Panc1 (cell line): Measurements from ENCODE around the gene CDC6. TPM values are rescaled to one million over a fixed set of nuclear protein-coding genes. Genes with fewer than 3 reads are reported as not detected.

Source experiments
- ATAC-seq: fragments of 200-7000 bp; cut with Tn5 transposase; 2 replicates; pipeline ENCODE4 v1.9.1; 2020; ENCODE audit warnings: mild to moderate bottlenecking, moderate library complexity
- BruUV-seq: library from RNA; stranded (reverse); fragments of 400-500 nt; replicated peaks from 2 replicates; lab custom pipeline; 2021; lab: Mats Ljungman, UMichigan
- CTCF ChIA-PET: fragments of 300-600 bp; sonication (Branson Sonifier 250); formaldehyde crosslinking; loops from one replicate; lab custom pipeline; 2022; ENCODE audit warnings: antibody characterized with exemption; lab: Charles Lee
- POLR2A ChIA-PET: fragments of 300-600 bp; sonication (Branson Sonifier 250); formaldehyde crosslinking; loops from one replicate; lab custom pipeline; 2022; ENCODE audit warnings: antibody characterized with exemption; lab: Charles Lee
- DNase-seq: peaks from one replicate; pipeline ENCODE4 v3.0.0-alpha.2; 2010; ENCODE audit warnings: low read depth, low spot score
- H3K27ac ChIP-seq: 2 replicates; pipeline ENCODE4 v1.5.1; 2011; ENCODE audit warnings: mild to moderate bottlenecking, low read length, inconsistent platforms
- H3K27me3 ChIP-seq: fragments of 200-500 bp; sonication (Bioruptor generic); 2 replicates; pipeline ENCODE4 v1.6.0; 2014; ENCODE audit warnings: low read length, inconsistent platforms; ENCODE audit not compliant: control insufficient read depth, insufficient read depth
- H3K36me3 ChIP-seq: fragments of 200-500 bp; sonication (Bioruptor generic); 2 replicates; pipeline ENCODE4 v1.5.1; 2014; ENCODE audit warnings: inconsistent platforms, mild to moderate bottlenecking, low read length, moderate library complexity; ENCODE audit not compliant: control insufficient read depth, insufficient read depth
- H3K4me1 ChIP-seq: 2 replicates; pipeline ENCODE4 v1.5.1; 2011; ENCODE audit warnings: inconsistent platforms, mild to moderate bottlenecking, low read length, moderate library complexity; ENCODE audit not compliant: control insufficient read depth, insufficient read depth
- H3K4me3 ChIP-seq, 2 experiments: 2 replicates each; pipeline ENCODE4 v1.5.1; 2011 to 2012; ENCODE audit warnings: low read depth in 2 of 2, low read length in 2 of 2, mild to moderate bottlenecking in 2 of 2, inconsistent platforms in 1 of 2, moderate library complexity in 1 of 2
- H3K9me3 ChIP-seq: fragments of 200-500 bp; sonication (Bioruptor generic); 2 replicates; pipeline ENCODE4 v1.5.1; 2014; ENCODE audit warnings: low read depth, mild to moderate bottlenecking, inconsistent platforms, low read length, moderate library complexity; ENCODE audit not compliant: control insufficient read depth, insufficient read depth
- POLR2AphosphoS5 ChIP-seq: IDR thresholded peaks from 2 replicates; pipeline ENCODE4 v1.6.1; 2012; ENCODE audit warnings: mild to moderate bottlenecking, low read depth, low read length, moderate library complexity
- SIN3A ChIP-seq: IDR thresholded peaks from 2 replicates; pipeline ENCODE4 v1.6.1; 2012; ENCODE audit warnings: low read depth, mild to moderate bottlenecking, low read length, moderate library complexity, borderline replicate concordance; ENCODE audit not compliant: insufficient read depth
- TCF7L2 ChIP-seq: IDR thresholded peaks from 2 replicates; pipeline ENCODE4 v1.6.1; 2011; ENCODE audit warnings: mild to moderate bottlenecking, low read depth, low read length, inconsistent platforms
- in situ Hi-C: cut with HindIII; loops from 2 replicates; pipeline ENCODE4 v1.10.0; 2016; ENCODE audit warnings: low sequenced_read_pairs, low pct_unique_long_range_greater_than_20kb
- intact Hi-C: fragments of 100-400 bp; cut with micrococcal nuclease; formaldehyde crosslinking; loops from one replicate; pipeline ENCODE4 v1.10.0; 2022; ENCODE audit not compliant: unreplicated experiment
- total RNA-seq: library from RNA; stranded (reverse); gene quantifications from one replicate; pipeline ENCODE4 v1.2.1, GENCODE V29; 2021; ENCODE audit not compliant: unreplicated experiment
- TF ChIP-seq, protein P1 (sequence below): fragments of 450-650 bp; IDR thresholded peaks from 2 replicates; pipeline ENCODE4 v1.5.1; 2017; ENCODE audit warnings: mild to moderate bottlenecking
- TF ChIP-seq, protein P2 (sequence below), 2 experiments: IDR thresholded peaks; 2 replicates each; pipeline ENCODE4 v1.6.1; 2011 to 2012; ENCODE audit warnings: low read depth in 2 of 2, control low read depth in 1 of 2, low read length in 1 of 2, mild to moderate bottlenecking in 1 of 2, moderate library complexity in 1 of 2; ENCODE audit not compliant: insufficient read depth in 1 of 2

The CDC6 gene
- total RNA-seq, 1 experiment from 2014 or later, result 66.3 TPM

DNA sequence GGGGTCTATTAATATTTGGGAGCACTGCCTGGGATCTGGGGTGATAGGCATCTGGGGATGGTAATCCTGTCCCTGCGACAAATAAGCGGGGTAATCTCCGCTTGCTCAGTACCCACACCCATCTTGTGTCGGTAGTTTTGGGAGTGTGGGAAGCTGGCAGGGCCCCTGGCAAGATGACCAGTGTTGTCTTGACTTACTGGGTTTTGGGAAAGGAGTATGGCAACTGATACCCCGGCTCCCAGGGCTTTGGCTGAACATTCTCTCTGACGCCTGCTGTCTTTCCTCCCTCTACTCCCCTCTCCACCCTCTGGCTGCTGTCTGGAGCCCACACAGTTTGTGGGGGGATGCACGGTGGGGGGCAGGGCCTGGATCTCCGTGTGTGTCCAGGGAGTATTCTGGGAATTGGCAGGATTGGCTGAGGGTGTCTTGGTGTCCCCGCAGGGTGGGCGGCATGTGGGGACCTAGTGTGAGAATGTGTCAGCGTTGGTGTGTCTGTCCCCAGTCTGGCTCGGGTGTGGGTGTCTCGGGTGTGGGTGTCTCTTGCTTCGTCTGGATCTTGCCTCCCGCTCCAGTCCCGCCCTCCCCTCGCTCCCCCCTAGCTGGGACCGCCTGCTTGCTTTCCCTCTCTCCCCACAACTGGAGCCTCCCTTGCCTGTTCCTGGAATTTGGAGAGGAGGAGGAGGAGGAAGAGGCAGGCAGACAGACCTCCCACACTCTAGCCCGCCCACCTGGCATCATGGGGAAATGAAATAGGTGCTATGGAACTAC is 33.3 kb downstream of the CDC6 start:
- ATAC-seq, result no peak
- Histone ChIP-seq H3K27me3 (no peaks in the 10 kb centered on the region), H3K9me3 (no peaks in the 10 kb centered on the region), H3K4me3 (peak overlapping the region; percentile 72 to 87), H3K36me3 (no peaks in the 10 kb centered on the region; the same call in 1 of the 2 replicates), H3K4me1 (peaks cover 75% of the 10 kb centered on the region), H3K27ac (peak overlapping the region; percentile 81)
- no peak for TF ChIP-seq TCF7L2
- no peak for TF ChIP-seq POLR2AphosphoS5
- TF ChIP-seq SIN3A, result no peak
- TF ChIP-seq, protein P1, sequence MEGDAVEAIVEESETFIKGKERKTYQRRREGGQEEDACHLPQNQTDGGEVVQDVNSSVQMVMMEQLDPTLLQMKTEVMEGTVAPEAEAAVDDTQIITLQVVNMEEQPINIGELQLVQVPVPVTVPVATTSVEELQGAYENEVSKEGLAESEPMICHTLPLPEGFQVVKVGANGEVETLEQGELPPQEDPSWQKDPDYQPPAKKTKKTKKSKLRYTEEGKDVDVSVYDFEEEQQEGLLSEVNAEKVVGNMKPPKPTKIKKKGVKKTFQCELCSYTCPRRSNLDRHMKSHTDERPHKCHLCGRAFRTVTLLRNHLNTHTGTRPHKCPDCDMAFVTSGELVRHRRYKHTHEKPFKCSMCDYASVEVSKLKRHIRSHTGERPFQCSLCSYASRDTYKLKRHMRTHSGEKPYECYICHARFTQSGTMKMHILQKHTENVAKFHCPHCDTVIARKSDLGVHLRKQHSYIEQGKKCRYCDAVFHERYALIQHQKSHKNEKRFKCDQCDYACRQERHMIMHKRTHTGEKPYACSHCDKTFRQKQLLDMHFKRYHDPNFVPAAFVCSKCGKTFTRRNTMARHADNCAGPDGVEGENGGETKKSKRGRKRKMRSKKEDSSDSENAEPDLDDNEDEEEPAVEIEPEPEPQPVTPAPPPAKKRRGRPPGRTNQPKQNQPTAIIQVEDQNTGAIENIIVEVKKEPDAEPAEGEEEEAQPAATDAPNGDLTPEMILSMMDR, result no peak
- TF ChIP-seq, protein P2, sequence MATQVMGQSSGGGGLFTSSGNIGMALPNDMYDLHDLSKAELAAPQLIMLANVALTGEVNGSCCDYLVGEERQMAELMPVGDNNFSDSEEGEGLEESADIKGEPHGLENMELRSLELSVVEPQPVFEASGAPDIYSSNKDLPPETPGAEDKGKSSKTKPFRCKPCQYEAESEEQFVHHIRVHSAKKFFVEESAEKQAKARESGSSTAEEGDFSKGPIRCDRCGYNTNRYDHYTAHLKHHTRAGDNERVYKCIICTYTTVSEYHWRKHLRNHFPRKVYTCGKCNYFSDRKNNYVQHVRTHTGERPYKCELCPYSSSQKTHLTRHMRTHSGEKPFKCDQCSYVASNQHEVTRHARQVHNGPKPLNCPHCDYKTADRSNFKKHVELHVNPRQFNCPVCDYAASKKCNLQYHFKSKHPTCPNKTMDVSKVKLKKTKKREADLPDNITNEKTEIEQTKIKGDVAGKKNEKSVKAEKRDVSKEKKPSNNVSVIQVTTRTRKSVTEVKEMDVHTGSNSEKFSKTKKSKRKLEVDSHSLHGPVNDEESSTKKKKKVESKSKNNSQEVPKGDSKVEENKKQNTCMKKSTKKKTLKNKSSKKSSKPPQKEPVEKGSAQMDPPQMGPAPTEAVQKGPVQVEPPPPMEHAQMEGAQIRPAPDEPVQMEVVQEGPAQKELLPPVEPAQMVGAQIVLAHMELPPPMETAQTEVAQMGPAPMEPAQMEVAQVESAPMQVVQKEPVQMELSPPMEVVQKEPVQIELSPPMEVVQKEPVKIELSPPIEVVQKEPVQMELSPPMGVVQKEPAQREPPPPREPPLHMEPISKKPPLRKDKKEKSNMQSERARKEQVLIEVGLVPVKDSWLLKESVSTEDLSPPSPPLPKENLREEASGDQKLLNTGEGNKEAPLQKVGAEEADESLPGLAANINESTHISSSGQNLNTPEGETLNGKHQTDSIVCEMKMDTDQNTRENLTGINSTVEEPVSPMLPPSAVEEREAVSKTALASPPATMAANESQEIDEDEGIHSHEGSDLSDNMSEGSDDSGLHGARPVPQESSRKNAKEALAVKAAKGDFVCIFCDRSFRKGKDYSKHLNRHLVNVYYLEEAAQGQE (IDR thresholded peaks at IDR 0.05; ENCODE audit: insufficient read depth in 1 of 2, low read depth in 2 of 2, low read length in 1 of 2), result no peak
- no peak for DNase-seq
- in situ Hi-C loops (no loop called here), intact Hi-C loops (no loop called here)
- ChIA-PET CTCF (interaction anchor here (1.1 kb wide), 1 partner anchor 42 kb away, joined by 4 read pairs; no protein-coding TSS in a partner anchor), POLR2A (interaction anchor here (1.0 kb wide), 1 partner anchor 14 kb away, joined by 3 read pairs; no protein-coding TSS in a partner anchor)
- BruUV-seq, result no TSS peak

DNA sequence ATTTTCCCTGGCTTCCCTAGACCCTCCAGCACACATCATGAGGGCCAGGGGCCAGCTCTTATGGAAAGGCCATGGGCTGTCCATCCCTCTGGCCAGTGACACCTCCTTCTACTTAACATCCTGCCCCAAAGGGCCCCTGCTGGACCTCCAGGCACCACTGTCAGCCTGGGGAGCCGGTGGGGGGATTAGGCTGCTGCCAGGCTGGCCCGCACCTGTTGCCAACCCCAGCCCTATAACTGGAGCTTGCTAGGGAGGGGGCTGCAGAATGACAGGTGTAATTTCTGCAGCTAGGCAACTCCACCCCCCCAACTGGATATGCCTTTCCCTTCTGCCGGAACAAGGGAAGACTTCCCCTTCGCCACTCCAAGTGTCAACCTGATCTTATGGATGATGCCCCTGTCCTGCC is 33.8 kb downstream of the CDC6 start:
- H3K4me3 ChIP-seq, result peak overlapping the region; percentile 20 to 87
- ChIA-PET POLR2A (interaction anchor here (1.0 kb wide), 1 partner anchor 15 kb away, joined by 3 read pairs; no protein-coding TSS in a partner anchor), CTCF (interaction anchor here (1.1 kb wide), 1 partner anchor 41 kb away, joined by 4 read pairs; no protein-coding TSS in a partner anchor)
- H3K27me3 ChIP-seq, result no peaks in the 10 kb centered on the region
- H3K36me3 ChIP-seq, result no peaks in the 10 kb centered on the region; the same call in 1 of the 2 replicates
- H3K9me3 ChIP-seq, result no peaks in the 10 kb centered on the region
- no peak for DNase-seq
- intact Hi-C loops (no loop called here), in situ Hi-C loops (no loop called here)
- H3K4me1 ChIP-seq, result peaks cover 75% of the 10 kb centered on the region
- TF ChIP-seq TCF7L2, result no peak
- TF ChIP-seq, protein P2 (IDR thresholded peaks at IDR 0.05; ENCODE audit: insufficient read depth in 1 of 2, low read depth in 2 of 2, low read length in 1 of 2), result no peak
- TF ChIP-seq POLR2AphosphoS5, result no peak
- TF ChIP-seq, protein P1, result no peak
- H3K27ac ChIP-seq, result peak overlapping the region; percentile 95
- no peak for ATAC-seq
- no TSS peak for BruUV-seq
